SK-N-DZ (cell line): ENCODE data around the gene RSPH3.
"Not testable (repeated sequence)": the region's sequence is repeated elsewhere in the genome, so short reads cannot be mapped to it uniquely, and the experiment has no call there.

Experiments used
- DNase-seq: peaks from one replicate; pipeline ENCODE4 v3.0.0-alpha.2; 2015; ENCODE audit warnings: low spot score

Gene RSPH3

DNA sequence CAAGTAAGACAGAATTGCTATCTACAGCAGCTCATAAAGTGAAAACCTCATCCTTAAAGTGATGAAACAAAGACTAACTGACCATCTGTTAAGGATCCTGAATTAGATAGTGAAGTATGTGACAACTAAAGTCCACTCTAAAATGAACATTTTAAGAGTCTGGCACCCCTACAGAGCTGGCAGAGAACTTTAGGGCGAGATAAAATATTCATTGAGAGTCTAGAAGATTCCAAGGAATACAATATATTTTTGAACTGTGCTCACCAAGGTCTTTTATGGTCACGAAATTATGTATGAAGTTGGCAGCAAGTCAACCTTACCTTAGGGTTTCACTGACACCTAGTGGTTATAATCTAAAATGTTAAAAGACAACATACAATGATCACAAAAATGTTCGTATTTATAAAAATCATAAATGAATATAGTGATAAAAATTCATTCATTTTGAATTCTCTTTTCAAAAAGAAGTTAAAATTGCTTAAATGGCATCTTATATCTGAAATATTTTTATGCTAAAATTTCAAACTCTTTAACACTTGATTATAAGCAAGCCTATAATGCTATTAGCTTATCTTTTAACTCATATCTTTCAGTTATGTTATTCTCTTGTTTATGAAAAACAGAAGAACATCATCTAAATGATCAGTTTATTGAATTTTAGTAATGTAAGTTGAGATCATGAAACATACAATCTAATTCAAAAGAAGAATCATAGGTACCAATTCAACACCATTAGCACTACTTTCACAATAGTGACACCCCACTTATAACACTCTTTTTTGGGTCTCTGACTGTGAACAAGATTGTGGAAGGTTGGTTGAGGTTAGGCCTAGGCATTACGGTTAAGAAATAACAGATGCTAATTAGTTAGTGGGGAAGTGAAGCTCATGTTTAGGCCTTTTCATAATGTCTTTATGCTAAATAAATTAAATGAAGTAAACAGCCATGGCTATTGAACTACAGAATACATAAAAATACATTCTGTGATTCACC lies 27.5 kb downstream of the RSPH3 start:
- peak; percentile 50 for DNase-seq

GRCh38 chr6:158970640-158971275 lies 29.2 kb downstream of the RSPH3 start:
- DNase-seq: no peak

GRCh38 chr6:158969148-158969547 lies 30.9 kb downstream of the RSPH3 start:
- no peak for DNase-seq

- DNase-seq: no peak
Observed at GRCh38 chr6:158963020-158963808, 36.8 kb downstream of the RSPH3 start.

DNA sequence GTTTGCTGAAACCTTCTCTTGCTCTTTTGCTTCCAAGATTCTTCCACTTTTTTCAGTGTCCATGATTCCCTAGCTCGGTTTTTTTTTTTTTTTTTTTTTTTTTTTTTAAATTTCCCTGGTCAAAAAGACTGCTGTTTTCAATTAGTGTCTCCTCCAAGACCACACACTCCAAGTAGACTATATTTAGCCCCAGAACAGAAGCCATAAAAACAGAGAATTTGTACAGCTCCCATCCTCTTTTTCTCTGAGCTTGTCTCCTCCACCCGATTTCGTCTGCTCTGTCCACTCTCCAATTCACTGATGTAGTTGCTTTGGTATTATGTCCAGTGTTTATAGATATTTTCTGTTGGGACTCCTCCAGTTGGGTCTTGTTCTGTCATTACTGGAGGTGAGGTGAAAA lies 37.6 kb downstream of the RSPH3 start:
- DNase-seq: no peak

GRCh38 chr6:158960026-158960425 lies 40.0 kb downstream of the RSPH3 start:
- DNase-seq: no peak

DNA sequence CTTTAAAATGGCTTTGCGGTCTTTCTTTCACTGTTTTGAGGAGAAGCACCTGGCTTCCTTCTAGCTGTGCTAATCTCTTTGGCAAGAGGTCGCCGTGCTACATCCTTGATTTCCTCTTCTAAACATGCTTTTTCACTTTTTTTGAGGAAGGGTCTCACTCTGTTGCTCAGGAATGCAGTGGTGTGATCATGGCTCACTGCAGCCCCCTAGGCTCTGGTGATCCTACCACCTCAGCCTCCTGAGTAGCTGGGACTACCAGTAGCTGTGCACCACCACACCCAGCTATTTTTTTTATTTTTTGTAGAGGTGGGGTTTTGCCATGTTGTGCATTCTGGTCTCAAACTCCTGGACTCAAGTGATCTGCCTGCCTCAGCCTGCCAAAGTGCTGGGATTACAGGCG lies 40.5 kb downstream of the RSPH3 start:
- no peak for DNase-seq

DNA sequence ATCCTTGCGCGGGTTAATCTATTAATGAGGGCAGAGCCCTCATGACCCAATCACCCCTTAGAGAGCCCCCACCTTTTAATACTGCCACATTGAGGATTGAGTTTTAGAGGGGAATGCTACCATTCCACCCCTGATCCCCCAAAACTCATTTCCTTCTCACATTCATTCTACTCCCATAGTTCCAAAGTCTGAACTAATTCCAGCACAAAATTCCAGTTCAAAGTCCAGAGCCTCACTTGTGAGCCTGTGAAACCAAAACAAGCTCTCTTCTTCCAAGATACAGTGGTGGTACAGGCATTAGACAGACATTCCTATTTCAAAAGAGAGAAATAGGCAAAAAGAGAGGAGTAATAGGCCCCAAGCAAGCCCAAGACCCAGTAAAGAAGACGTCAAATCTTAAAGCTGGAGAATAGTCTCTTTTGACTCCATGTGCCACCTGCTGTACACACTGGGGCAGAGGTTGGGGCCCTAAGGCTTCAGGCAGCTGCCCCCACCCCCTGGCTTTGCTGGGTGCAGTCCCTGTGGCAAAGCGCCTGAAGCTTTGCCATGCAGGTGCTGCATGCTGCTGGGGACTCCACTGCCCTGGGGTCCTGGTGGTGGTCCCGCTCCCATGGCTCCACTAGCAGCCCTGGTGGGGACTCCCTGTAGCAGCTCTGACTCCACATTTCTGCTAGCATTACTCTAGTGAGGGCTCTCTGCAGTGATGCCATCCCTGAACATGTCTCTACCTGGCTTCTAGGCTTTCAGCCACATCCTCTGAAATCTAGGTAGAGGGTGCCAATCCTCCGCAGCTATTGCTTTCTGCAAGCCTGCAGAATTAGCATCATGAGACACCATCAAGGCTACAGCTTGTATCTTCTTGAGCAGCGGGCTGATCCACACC lies 41.3 kb downstream of the RSPH3 start:
- no peak for DNase-seq

DNA sequence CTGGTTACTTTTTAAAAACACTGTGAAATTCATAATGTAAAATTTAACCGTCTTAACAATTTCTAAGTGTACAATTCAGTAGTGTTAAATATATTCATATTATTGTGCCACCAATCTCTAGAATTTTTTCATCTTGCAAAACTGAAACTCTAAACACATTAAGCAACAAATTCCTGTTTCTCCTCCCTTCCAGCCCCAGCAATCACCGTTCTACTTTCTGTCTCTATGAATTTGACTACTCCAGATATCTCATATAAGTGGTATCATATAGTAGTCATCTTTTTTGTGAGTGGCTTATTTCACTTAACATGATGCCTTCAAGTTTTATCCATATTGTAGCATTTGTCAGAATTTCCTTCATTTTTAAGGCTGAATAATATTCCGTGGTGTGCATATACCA lies 44.7 kb downstream of the RSPH3 start:
- DNase-seq: no peak

DNA sequence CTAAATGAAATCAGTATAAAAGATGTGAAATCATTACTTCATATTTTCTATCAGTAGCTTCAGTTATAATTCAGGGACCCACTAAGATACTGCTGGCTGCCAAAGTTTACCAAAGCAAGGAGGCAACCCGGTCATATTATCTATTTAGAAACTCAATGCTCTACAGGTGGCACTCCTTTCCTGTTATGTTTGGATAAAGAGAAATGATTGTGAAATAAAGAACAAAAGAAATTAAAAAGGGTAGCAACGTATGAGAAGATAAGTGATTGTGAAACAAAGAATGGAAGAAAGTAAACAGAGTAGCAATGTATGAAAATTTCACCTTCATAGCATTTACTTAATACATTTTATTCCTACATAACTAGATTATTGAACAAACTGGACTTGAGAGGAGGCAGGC lies 45.2 kb downstream of the RSPH3 start:
- DNase-seq: no peak

GRCh38 chr6:158952011-158952410 lies 48.0 kb downstream of the RSPH3 start:
- not testable (repeated sequence) for DNase-seq

GRCh38 chr6:158951565-158951964 lies 48.4 kb downstream of the RSPH3 start:
- not testable (repeated sequence) for DNase-seq

DNA sequence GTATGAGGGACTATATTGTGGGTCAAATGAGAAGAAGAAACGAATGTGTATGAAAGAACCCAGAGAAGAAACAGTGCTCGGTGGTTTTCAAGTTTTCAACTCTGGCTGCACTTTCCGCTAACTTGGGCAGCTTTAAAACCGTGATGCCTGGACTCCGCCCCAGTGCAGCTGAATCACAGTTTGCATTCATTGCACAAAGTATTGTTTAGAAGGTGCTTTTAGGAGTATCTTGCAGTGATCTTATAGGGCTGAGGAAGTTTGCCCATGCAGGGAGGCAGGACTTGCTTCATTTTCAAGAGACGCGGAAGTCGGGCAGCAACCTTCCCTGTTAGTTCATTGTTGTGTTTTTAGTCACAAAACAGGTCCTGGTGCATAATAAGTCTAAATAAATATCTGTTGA lies 52.7 kb downstream of the RSPH3 start:
- DNase-seq: no peak

GRCh38 chr6:158943380-158944032 lies 56.5 kb downstream of the RSPH3 start:
- no peak for DNase-seq

DNA sequence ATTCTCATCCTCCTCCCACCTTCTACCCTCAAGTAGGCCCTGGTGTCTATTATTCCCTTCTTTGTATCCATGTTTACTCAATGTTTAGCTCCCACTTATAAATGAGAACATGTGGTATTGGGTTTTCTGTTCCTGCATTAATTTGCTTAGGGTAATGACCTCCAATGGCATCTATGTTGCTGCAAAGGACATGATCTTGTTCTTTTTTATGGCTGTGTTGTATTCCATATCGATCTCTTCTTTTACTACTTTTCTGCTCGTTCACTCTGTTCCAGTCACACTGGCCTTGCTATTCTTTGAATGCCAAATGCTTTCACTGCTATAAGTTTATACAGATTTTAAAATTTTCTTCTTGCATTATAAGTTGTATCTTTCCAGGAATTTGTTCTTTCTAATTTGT lies 57.7 kb downstream of the RSPH3 start:
- DNase-seq: no peak

GRCh38 chr6:158941246-158941645 lies 58.8 kb downstream of the RSPH3 start:
- no peak for DNase-seq

DNA sequence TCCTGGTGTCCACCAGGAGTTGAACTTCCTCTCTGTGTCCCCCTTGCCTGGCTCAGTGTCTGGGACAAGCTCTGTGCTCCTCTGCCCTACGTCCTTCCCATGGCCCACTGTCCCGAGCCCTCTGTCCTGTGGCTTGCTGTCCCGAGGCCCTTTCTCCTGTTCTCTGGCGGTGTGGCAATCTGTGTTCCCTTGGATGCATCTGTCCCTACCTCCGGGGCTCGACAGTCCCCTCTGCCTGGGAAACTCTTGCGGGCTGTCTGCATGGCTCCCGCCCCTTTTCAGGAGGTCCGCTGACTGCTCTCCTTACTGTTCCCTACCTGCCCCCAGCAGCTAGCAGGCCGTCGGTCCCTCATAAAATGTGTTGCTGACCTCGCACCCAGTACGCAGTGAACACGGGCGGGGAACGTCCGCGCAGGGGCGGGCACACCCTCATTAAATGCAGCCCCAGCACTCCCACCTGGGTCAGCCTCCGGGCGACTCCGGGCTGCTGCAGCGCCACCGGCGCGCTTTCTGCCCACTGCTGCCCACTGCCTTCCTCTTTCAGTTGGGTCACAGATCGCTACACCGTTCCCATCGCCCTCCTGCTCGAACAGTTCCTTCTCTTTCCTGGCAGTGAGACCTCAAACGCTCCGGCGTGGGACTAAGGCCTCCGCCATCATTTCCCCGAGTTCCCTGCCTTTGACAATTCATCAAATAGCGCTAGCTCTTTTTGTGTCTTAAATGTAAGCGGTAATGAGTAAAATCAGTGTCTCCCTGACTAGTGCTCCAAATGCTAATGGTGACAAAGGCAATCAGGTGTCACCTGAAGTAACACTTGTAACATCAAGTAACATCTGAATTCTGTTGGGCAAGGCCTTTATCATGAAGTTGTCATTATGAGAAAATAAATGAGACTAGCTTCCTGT lies 60.5 kb downstream of the RSPH3 start:
- no peak for DNase-seq

DNA sequence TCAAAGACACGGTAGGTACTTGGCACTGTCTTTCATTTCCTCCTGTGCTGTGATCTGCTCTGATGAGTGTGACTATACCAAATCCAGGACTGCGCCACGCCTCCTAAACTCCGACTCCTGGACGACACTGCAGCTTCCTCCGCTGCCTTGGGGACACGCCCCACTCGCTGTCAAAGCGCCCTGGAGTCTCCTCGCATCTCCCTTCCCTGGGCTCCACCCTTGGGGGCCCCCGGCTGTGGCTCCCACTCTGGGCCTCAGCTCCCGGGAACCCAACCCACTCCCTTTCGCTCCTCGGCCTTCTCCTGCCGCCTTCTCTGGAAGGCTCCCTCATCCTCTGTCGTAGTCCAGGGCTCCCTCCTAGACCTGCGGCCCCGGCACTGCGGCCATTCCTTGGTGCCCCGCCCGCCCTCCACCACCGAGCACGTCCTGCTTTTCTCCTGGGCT lies 61.2 kb downstream of the RSPH3 start:
- no peak for DNase-seq

DNA sequence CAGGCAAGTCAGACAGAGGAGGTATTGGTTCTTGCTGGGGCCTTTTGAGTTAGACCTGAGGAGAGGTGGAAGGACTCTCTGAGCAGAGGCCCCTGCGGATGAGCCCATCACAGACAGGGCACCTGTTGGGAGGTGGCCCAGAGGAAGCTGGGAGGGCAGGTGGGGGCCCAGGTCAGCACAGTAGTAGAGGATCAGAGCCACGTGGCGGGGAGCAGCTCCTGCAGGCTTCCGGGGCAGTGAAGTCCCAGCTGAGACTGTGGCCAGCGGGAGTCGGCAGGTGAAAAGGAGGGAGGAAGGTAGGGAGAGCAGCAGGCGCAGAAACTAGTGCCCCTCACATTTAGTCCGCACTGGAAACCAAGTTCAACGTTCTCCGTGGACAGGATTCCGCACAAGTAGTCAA lies 61.8 kb downstream of the RSPH3 start:
- DNase-seq: no peak
